Measurements from ENCODE around the gene IARS2. TPM values are rescaled to one million over a fixed set of nuclear protein-coding genes. Genes with fewer than 3 reads are reported as not detected.

IARS2 gene
- total RNA-seq, 3 donors from 2014 or later: 65.7 to 86.5 (median 73.6) TPM

DNA sequence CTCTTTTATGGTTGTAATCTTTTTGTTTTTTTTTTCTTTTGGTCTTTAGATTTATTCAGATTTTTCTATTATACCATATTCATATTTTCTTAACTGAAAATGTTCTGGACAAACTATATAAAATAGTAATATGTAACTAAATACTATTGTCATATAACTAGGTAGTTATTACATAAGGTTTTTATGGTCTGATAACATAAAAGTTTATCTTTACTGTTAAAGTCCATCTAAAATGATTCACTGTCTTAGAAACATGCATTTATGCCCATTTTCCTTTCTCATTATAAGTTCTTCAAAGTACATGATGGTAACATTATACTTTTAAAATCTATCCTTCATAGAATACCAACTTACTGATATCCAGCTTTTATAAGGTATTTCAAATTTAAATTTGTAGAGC lies 29.1 kb downstream of the IARS2 start:
- no peaks in the 10 kb centered on the region for H3K9me3 ChIP-seq
- peak; percentile 16 for ATAC-seq
- intact Hi-C loops (cut with DNase I, micrococcal nuclease): no loop called here
- TF ChIP-seq, protein P1, sequence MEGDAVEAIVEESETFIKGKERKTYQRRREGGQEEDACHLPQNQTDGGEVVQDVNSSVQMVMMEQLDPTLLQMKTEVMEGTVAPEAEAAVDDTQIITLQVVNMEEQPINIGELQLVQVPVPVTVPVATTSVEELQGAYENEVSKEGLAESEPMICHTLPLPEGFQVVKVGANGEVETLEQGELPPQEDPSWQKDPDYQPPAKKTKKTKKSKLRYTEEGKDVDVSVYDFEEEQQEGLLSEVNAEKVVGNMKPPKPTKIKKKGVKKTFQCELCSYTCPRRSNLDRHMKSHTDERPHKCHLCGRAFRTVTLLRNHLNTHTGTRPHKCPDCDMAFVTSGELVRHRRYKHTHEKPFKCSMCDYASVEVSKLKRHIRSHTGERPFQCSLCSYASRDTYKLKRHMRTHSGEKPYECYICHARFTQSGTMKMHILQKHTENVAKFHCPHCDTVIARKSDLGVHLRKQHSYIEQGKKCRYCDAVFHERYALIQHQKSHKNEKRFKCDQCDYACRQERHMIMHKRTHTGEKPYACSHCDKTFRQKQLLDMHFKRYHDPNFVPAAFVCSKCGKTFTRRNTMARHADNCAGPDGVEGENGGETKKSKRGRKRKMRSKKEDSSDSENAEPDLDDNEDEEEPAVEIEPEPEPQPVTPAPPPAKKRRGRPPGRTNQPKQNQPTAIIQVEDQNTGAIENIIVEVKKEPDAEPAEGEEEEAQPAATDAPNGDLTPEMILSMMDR (IDR thresholded peaks at IDR 0.05): no peak
- H3K36me3 ChIP-seq (ENCODE audit: low read depth): no peaks in the 10 kb centered on the region
- peaks cover 10% of the 10 kb centered on the region for H3K4me1 ChIP-seq (ENCODE audit: low read depth)
- H3K4me3 ChIP-seq: no peak overlapping the region
- DNase-seq: no peak

DNA sequence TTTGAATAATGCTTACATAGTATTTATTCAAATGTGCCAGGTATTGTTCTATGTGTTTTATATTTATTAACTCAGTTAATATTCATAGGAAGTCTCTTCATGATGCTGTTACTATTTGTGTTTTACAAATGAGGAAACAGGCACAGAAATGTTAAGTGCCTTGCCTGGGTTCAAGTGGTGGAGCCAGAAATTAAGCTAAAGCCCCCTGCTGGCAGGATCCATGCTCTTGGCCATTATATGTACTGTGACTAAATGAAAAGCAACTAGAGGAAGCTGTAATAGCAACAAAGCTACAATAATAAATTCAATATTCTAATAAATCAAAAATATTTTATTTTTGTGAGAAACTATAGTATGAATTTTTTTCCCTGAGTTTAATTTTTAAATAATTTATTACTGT lies 30.0 kb downstream of the IARS2 start:
- Histone ChIP-seq H3K4me1 (ENCODE audit: low read depth) (peaks cover 10% of the 10 kb centered on the region), H3K4me3 (no peak overlapping the region), H3K36me3 (ENCODE audit: low read depth) (no peaks in the 10 kb centered on the region), H3K9me3 (no peaks in the 10 kb centered on the region)
- ATAC-seq (no peak), DNase-seq (peak in 1 of 3 donors; percentile 56)
- TF ChIP-seq, protein P1 (IDR thresholded peaks at IDR 0.05): no peak
- intact Hi-C loops (cut with DNase I, micrococcal nuclease): no loop called here

DNA sequence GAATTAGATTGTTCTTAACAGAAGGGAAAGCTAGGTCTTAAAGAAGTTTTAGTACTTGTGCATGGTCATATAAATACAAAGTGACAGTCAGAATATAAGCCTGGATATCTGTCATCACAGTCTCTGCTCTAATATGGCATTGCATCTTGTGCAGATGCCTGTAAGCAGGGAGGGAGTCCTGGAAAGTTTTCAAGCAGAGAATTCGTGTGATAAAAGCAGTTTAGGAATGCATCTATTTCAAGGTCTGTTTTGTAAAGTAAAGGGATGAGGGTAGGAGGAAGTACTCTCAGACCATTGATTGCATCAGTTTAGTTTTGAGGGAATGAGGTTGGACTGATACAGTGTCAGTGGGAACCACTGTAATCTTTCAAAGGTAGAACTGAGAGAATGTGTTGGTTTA lies 30.6 kb downstream of the IARS2 start:
- H3K36me3 ChIP-seq (ENCODE audit: low read depth): no peaks in the 10 kb centered on the region
- H3K4me3 ChIP-seq: no peak overlapping the region
- H3K4me1 ChIP-seq (ENCODE audit: low read depth): peaks cover 10% of the 10 kb centered on the region
- ATAC-seq: peak; percentile 6
- intact Hi-C loops (cut with DNase I, micrococcal nuclease): no loop called here
- no peaks in the 10 kb centered on the region for H3K9me3 ChIP-seq
- DNase-seq: no peak
- TF ChIP-seq, protein P1 (IDR thresholded peaks at IDR 0.05): no peak

DNA sequence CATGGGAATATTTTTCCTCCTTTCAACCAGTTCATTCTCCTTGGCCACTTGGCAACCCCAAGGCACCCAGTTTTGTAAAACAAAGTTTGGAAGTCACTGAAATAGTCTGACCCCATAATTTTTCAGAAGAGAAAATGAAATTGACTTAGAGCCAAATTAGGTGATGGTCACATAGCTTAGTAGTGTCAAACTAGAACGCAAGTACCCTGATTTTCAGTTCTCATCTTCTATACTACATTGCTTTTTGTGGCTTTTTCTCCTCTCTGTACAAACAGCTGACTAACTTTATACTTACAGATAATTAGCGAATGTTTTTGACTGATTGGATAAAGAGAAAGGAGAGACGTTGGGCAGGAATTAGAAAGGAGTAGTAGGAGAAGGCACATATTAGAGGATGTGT lies 33.1 kb downstream of the IARS2 start:
- intact Hi-C loops (cut with DNase I, micrococcal nuclease): no loop called here
- H3K36me3 ChIP-seq (ENCODE audit: low read depth): no peaks in the 10 kb centered on the region
- DNase-seq: no peak
- H3K4me3 ChIP-seq: no peak overlapping the region
- peaks cover 5% of the 10 kb centered on the region for H3K4me1 ChIP-seq (ENCODE audit: low read depth)
- TF ChIP-seq, protein P1 (IDR thresholded peaks at IDR 0.05): no peak
- ATAC-seq: no peak
- H3K9me3 ChIP-seq: no peaks in the 10 kb centered on the region

DNA sequence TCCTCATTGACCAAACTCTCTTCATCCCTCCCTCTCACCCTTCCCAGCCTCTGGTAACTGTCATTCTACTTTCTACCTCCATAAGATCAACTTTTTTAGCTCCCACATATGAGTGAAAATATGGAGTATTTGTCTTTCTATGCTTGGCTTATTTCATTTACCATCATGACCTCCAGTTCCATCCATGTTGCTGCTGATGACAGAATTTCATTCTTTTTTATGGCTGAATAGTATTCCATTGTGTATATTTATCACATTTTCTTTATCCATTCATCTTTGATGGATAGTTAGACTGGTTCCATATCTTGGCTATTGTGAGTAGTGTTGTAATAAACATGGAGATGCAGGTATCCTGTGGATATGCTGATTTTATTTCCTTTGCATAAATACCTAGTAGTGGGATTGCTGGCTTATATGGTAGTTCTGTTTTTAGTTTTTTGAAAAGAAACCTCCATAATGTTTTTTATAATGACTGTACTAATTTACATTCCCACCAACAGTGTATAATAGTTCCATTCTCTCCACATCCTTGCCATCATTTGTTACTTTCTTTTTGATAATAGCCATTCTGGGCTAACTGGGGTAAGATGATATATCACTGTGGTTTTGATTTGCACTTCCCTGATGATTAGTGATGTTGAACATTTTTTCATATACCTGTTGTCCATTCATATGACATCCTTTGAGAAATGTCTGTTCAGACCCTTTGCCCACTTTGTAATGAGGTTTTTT lies 35.7 kb downstream of the IARS2 start:
- Histone ChIP-seq H3K9me3 (no peaks in the 10 kb centered on the region), H3K36me3 (ENCODE audit: low read depth) (no peaks in the 10 kb centered on the region), H3K4me1 (ENCODE audit: low read depth) (no peaks in the 10 kb centered on the region), H3K4me3 (no peak overlapping the region)
- no peak for ATAC-seq
- TF ChIP-seq, protein P1 (IDR thresholded peaks at IDR 0.05): no peak
- DNase-seq: no peak
- intact Hi-C loops (cut with DNase I, micrococcal nuclease): no loop called here
